ENCODE results near the gene AGR2.

DNA sequence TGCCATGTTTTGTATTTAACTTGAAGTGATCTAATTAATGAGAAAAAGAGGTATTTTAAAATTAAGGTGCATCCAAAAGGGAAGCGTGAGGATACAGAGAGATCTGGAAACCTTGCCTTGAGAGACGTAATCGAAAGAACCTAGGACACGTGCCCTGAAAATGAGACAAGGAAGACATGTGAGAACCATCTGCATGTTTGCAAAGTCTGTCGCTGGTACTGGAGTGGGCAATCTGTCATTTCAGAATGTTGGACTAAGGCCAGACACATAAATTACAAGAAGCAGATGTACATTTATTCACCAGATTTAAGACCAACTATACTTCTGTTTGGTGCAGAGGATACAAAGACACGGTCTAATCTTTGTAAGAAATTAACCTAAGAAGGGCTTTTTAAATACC is 9.2 kb downstream of the AGR2 start:
- TF ChIP-seq, protein P1, sequence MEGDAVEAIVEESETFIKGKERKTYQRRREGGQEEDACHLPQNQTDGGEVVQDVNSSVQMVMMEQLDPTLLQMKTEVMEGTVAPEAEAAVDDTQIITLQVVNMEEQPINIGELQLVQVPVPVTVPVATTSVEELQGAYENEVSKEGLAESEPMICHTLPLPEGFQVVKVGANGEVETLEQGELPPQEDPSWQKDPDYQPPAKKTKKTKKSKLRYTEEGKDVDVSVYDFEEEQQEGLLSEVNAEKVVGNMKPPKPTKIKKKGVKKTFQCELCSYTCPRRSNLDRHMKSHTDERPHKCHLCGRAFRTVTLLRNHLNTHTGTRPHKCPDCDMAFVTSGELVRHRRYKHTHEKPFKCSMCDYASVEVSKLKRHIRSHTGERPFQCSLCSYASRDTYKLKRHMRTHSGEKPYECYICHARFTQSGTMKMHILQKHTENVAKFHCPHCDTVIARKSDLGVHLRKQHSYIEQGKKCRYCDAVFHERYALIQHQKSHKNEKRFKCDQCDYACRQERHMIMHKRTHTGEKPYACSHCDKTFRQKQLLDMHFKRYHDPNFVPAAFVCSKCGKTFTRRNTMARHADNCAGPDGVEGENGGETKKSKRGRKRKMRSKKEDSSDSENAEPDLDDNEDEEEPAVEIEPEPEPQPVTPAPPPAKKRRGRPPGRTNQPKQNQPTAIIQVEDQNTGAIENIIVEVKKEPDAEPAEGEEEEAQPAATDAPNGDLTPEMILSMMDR (IDR thresholded peaks at IDR 0.05), result no peak
- TF ChIP-seq POLR2A (IDR thresholded peaks at IDR 0.05), result no peak

All from lower leg skin (tissue), 3 donors.